ENCODE data around the gene SCN5A.

The SCN5A gene

GRCh38 chr3:38542401-38543298 lies 106.8 kb downstream of the SCN5A start:
- no peak overlapping the region for H3K27ac Mint-ChIP-seq
- H3K4me1 Mint-ChIP-seq, result no peaks in the 10 kb centered on the region
- no peaks in the 10 kb centered on the region for H3K9me3 Mint-ChIP-seq
- peaks cover 0 to 10% of the 10 kb centered on the region in 2 donors for H3K27me3 Mint-ChIP-seq
- ATAC-seq (replicated peaks), result no peak
- H3K36me3 Mint-ChIP-seq, result peaks cover 6 to 7% of the 10 kb centered on the region in 2 donors
- H3K4me3 Mint-ChIP-seq, result no peak overlapping the region
- DNase-seq, result no peak

- Mint-ChIP-seq H3K27me3 (peaks cover 0 to 10% of the 10 kb centered on the region in 2 donors), H3K4me1 (no peaks in the 10 kb centered on the region)
Observed at GRCh38 chr3:38541806-38542205, 107.7 kb downstream of the SCN5A start.

GRCh38 chr3:38538773-38539353 lies 110.6 kb downstream of the SCN5A start:
- H3K4me1 Mint-ChIP-seq, result no peaks in the 10 kb centered on the region
- H3K36me3 Mint-ChIP-seq, result peaks cover 27 to 28% of the 10 kb centered on the region in 2 donors
- H3K27me3 Mint-ChIP-seq, result no peaks in the 10 kb centered on the region
- H3K4me3 Mint-ChIP-seq, result no peak overlapping the region
- no peak for DNase-seq
- no peak overlapping the region for H3K27ac Mint-ChIP-seq
- H3K9me3 Mint-ChIP-seq, result no peaks in the 10 kb centered on the region
- no peak for ATAC-seq (replicated peaks)

More at GRCh38 chr3:38541806-38542205, 107.7 kb downstream of the SCN5A start:
- H3K9me3 Mint-ChIP-seq, result no peaks in the 10 kb centered on the region
- no peak for DNase-seq
- ATAC-seq (replicated peaks), result no peak
- peaks cover 7 to 12% of the 10 kb centered on the region in 2 donors for H3K36me3 Mint-ChIP-seq
- H3K27ac Mint-ChIP-seq, result no peak overlapping the region
- no peak overlapping the region for H3K4me3 Mint-ChIP-seq

DNA sequence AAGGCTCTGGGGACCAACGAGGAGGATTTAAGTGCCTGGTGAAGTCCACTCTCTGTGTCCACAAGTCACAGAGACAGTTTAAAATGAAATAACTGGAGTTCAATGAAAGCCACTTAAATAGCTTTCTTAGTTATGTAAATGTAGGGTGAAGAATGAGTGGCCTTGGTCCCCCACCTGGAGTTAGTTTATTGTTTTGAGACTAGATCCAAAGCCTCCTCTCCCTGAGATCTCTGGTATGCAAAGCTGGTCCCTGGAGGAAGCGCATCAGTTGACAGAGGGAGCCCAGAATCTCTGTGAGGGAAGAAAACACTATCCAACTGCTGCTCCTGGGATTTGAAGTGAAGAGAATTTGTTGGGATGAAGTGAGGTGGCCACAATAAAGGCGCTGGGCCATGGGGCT lies 112.8 kb downstream of the SCN5A start:
- no peak for ATAC-seq (replicated peaks)
- H3K27me3 Mint-ChIP-seq, result no peaks in the 10 kb centered on the region
- H3K9me3 Mint-ChIP-seq, result no peaks in the 10 kb centered on the region
- peaks cover 36 to 42% of the 10 kb centered on the region in 2 donors for H3K36me3 Mint-ChIP-seq
- no peaks in the 10 kb centered on the region for H3K4me1 Mint-ChIP-seq
- no peak overlapping the region for H3K27ac Mint-ChIP-seq
- no peak overlapping the region for H3K4me3 Mint-ChIP-seq
- DNase-seq, result no peak

- no peak overlapping the region for H3K27ac Mint-ChIP-seq
- H3K27me3 Mint-ChIP-seq, result no peaks in the 10 kb centered on the region
- no peaks in the 10 kb centered on the region for H3K9me3 Mint-ChIP-seq
- no peaks in the 10 kb centered on the region for H3K4me1 Mint-ChIP-seq
- ATAC-seq (replicated peaks) (no peak), DNase-seq (no peak)
- no peak overlapping the region for H3K4me3 Mint-ChIP-seq
- peaks cover 44 to 52% of the 10 kb centered on the region in 2 donors for H3K36me3 Mint-ChIP-seq
Observed at GRCh38 chr3:38534604-38535003, 114.9 kb downstream of the SCN5A start.

DNA sequence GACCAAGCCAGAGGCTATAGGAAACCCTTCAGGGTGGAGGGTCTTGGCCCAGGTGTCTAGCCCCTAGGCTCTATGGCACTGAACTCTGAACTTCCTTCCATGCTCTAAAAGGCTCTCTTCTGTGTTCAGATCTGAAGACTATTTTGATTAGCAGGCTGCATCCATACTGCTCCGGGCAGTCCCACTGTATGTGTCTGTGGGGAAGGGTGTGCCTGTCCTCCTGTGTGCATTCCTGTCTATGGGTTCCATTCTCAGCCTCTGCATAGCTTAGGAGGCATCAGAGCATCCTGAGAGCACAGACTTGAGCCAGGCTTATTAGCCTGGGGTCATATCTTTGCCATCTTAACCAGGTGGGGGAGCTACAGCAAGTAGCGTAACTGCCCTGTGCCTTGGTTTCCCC lies 115.3 kb downstream of the SCN5A start:
- Mint-ChIP-seq H3K27me3 (no peaks in the 10 kb centered on the region), H3K27ac (no peak overlapping the region), H3K9me3 (no peaks in the 10 kb centered on the region), H3K36me3 (peaks cover 46 to 51% of the 10 kb centered on the region in 2 donors), H3K4me3 (no peak overlapping the region), H3K4me1 (no peaks in the 10 kb centered on the region)
- DNase-seq (no peak), ATAC-seq (replicated peaks) (no peak)

- Mint-ChIP-seq H3K4me3 (no peak overlapping the region), H3K36me3 (peaks cover 46 to 51% of the 10 kb centered on the region in 2 donors), H3K27me3 (no peaks in the 10 kb centered on the region), H3K4me1 (no peaks in the 10 kb centered on the region), H3K27ac (no peak overlapping the region), H3K9me3 (no peaks in the 10 kb centered on the region)
- no peak for ATAC-seq (replicated peaks)
- no peak for DNase-seq
Observed at GRCh38 chr3:38533285-38533976, 116.1 kb downstream of the SCN5A start.

- no peak for DNase-seq
- no peak for ATAC-seq (replicated peaks)
- Mint-ChIP-seq H3K27me3 (no peaks in the 10 kb centered on the region), H3K36me3 (peaks cover 49 to 56% of the 10 kb centered on the region in 2 donors), H3K27ac (no peak overlapping the region), H3K9me3 (no peaks in the 10 kb centered on the region), H3K4me1 (no peaks in the 10 kb centered on the region), H3K4me3 (no peak overlapping the region)
Observed at GRCh38 chr3:38532529-38532928, 117.0 kb downstream of the SCN5A start.

- H3K36me3 Mint-ChIP-seq, result peaks cover 54 to 56% of the 10 kb centered on the region in 2 donors
Observed at GRCh38 chr3:38528457-38528856, 121.0 kb downstream of the SCN5A start.

GRCh38 chr3:38526792-38527191 lies 122.7 kb downstream of the SCN5A start:
- Mint-ChIP-seq H3K4me1 (no peaks in the 10 kb centered on the region), H3K36me3 (peaks cover 46 to 56% of the 10 kb centered on the region in 2 donors), H3K27ac (no peak overlapping the region), H3K27me3 (no peaks in the 10 kb centered on the region), H3K9me3 (no peaks in the 10 kb centered on the region), H3K4me3 (no peak overlapping the region)
- no peak for ATAC-seq (replicated peaks)
- no peak for DNase-seq

More at GRCh38 chr3:38528457-38528856, 121.0 kb downstream of the SCN5A start:
- H3K4me1 Mint-ChIP-seq, result no peaks in the 10 kb centered on the region
- ATAC-seq (replicated peaks) (no peak), DNase-seq (no peak)
- no peaks in the 10 kb centered on the region for H3K9me3 Mint-ChIP-seq
- H3K4me3 Mint-ChIP-seq, result no peak overlapping the region
- H3K27me3 Mint-ChIP-seq, result no peaks in the 10 kb centered on the region
- no peak overlapping the region for H3K27ac Mint-ChIP-seq

DNA sequence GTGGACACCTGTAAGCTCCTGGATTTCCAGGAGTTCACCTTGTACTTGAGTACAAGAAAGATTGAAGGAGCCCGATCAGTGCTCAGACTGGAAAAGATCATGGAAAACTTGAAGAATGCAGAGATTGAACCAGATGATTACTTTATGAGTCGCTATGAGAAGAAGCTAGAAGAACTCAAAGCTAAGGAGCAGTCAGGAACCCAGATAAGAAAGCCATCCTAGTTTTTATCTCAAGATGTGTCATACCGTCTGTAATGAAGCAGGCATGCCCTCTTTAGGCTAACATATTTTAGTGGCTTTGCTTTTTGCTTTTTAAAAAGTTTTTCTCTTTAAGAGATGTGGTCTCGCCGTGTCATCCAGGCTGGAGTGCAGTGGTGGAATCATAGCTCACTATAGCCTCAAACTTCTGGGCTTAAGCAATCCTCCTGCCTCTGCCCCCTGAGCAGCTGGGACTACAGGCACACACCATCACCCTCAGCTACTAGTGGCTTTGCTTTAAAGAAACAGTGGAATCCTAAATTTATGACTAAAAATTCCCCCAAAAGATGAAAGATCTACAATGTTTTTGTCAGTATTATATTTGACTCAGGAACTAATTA lies 125.2 kb downstream of the SCN5A start:
- Mint-ChIP-seq H3K27me3 (no peaks in the 10 kb centered on the region), H3K36me3 (peaks cover 37 to 54% of the 10 kb centered on the region in 2 donors), H3K9me3 (no peaks in the 10 kb centered on the region), H3K4me3 (no peak overlapping the region), H3K4me1 (peaks cover 7 to 10% of the 10 kb centered on the region in 2 donors), H3K27ac (no peak overlapping the region)
- ATAC-seq (replicated peaks) (no peak), DNase-seq (no peak)

DNA sequence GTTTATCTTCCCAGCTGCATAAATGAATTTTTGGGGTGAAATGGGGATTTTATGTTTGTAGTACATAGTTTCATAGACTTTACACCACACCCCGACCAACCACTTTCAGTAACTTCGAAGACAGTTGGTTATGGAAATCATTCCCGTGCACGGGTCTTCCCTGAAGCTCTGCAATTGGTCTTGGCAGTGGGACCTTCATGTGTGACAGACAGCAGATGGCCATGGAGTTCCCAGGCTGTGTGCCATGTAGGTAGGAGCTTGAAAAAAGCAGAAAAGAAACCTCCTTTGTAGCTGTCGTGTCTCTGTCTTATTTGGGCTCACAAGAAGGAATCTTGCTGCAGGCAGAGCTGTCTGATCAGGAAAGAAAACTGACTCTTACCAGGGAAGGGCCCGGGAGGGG lies 127.5 kb downstream of the SCN5A start:
- H3K4me3 Mint-ChIP-seq, result no peak overlapping the region
- ATAC-seq (replicated peaks) (no peak), DNase-seq (no peak)
- peaks cover 10% of the 10 kb centered on the region in 2 donors for H3K4me1 Mint-ChIP-seq
- no peaks in the 10 kb centered on the region for H3K27me3 Mint-ChIP-seq
- H3K27ac Mint-ChIP-seq, result no peak overlapping the region
- H3K36me3 Mint-ChIP-seq, result peaks cover 28 to 50% of the 10 kb centered on the region in 2 donors
- no peaks in the 10 kb centered on the region for H3K9me3 Mint-ChIP-seq

DNA sequence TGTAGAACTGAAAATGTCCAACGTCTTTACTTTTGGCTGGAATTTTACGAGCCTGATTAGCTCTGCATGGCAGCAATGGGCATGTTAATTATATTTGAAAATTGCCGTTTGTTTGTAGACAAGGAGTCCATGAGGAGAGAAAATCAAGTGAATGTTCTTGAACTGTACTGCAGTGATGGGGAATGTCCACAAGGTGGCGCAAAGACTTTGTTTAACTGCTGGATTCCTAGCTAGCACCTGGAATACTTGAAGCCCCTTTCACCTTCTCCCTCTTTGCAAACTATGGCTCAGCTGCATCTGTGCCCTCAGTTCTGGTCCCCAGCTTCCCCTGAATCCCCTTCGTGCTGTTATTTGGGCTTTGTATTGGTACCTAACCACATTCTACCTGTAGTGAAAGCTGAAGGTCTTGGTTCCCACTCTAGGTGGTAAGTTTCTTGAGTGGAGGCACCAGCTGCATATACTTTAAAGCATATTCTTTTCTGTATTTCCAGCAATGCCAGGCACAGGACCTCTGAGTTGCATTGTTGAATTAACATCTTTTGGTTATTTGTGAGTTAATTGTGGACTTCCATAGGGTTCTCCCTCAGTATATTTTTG lies 128.0 kb downstream of the SCN5A start:
- peaks cover 28 to 50% of the 10 kb centered on the region in 2 donors for H3K36me3 Mint-ChIP-seq
- H3K27me3 Mint-ChIP-seq, result no peaks in the 10 kb centered on the region
- peaks cover 10% of the 10 kb centered on the region in 2 donors for H3K4me1 Mint-ChIP-seq
- H3K27ac Mint-ChIP-seq, result no peak overlapping the region
- no peaks in the 10 kb centered on the region for H3K9me3 Mint-ChIP-seq
- no peak overlapping the region for H3K4me3 Mint-ChIP-seq
- ATAC-seq (replicated peaks) (peak in 1 of 2 donors; percentile 42), DNase-seq (no peak)

DNA sequence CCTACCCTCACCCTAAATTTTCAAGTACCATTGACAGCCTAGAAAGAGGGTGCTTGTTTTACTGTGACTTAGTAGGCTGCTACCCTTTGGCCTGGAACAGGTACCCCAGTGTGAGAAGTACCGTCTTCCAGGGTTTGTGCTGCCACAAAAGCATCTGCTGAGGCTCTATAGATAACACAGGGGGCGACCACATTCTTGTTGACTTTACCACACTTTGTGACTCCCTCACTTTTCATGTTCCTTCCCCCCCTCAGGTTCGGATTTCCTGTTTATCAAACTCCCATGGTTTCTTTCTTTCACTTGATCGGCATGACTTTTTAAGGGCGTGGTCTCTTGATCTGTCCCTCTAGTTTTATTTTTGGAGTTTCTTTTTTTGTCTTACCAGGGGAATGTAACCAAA lies 129.8 kb downstream of the SCN5A start:
- Mint-ChIP-seq H3K4me3 (peak overlapping the region in 1 of 2 donors; percentile 35), H3K27me3 (no peaks in the 10 kb centered on the region), H3K36me3 (peaks cover 17 to 44% of the 10 kb centered on the region in 2 donors), H3K27ac (peak overlapping the region; percentile 56), H3K9me3 (no peaks in the 10 kb centered on the region), H3K4me1 (peaks cover 10% of the 10 kb centered on the region in 2 donors)
- ATAC-seq (replicated peaks) (no peak), DNase-seq (no peak)

Measured in stimulated activated naive B cell treated with anti-CD40 and anti-IgM and Interleukin-4, amounts not matched to agents 10 μg/mL and 1 μg/mL and 100 μg/mL, for 72 hours (primary cell).